Mesothelial cell of epicardium (in vitro differentiated cells): ENCODE data around the gene EDIL3. TPM values are rescaled to one million over a fixed set of nuclear protein-coding genes. Genes with fewer than 3 reads are reported as not detected.

Experiments used
- DNase-seq, 2 experiments: peaks; one replicate each; pipeline ENCODE4 v3.0.0; 2021; ENCODE audit warnings: low spot score in 2 of 2; ENCODE audit not compliant: unreplicated experiment in 2 of 2
- H3K27ac Mint-ChIP-seq: 2 replicates; pipeline ENCODE4 v1.8.0; 2021; ENCODE audit warnings: mixed read lengths
- H3K27me3 Mint-ChIP-seq: 2 replicates; pipeline ENCODE4 v1.8.0; 2021; ENCODE audit warnings: low read depth, mixed read lengths
- H3K36me3 Mint-ChIP-seq: 2 replicates; pipeline ENCODE4 v1.8.0; 2021; ENCODE audit warnings: mixed read lengths
- H3K4me1 Mint-ChIP-seq: 2 replicates; pipeline ENCODE4 v1.8.0; 2021; ENCODE audit warnings: mixed read lengths
- H3K4me3 Mint-ChIP-seq: 2 replicates; pipeline ENCODE4 v1.8.0; 2021; ENCODE audit warnings: mild to moderate bottlenecking, moderate library complexity, mixed read lengths
- H3K9me3 Mint-ChIP-seq: 2 replicates; pipeline ENCODE4 v1.8.0; 2021; ENCODE audit warnings: mixed read lengths
- CTCF ChIP-seq: fragments of 200-600 bp; sonication (generic); IDR thresholded peaks from one replicate; pipeline ENCODE4 v1.5.0; 2021; ENCODE audit warnings: antibody characterized with exemption; ENCODE audit not compliant: unreplicated experiment
- total RNA-seq: library from RNA; stranded (reverse); gene quantifications from 3 replicates; pipeline ENCODE4 v1.2.1, GENCODE V29; 2021

Gene EDIL3
- total RNA-seq, 1 donor from 2014 or later: 51.3 TPM

GRCh38 chr5:84382363-84383295, 2.1 kb downstream of the EDIL3 start:
- Mint-ChIP-seq H3K36me3 (no peaks in the 10 kb centered on the region), H3K27me3 (peaks cover 12% of the 10 kb centered on the region), H3K4me3 (peak overlapping the region; percentile 86), H3K4me1 (peaks cover 36% of the 10 kb centered on the region), H3K9me3 (no peaks in the 10 kb centered on the region), H3K27ac (peak overlapping the region; percentile 87)
- no peak for TF ChIP-seq CTCF
- DNase-seq: peak; percentile 41 to 67

- H3K9me3 Mint-ChIP-seq: no peaks in the 10 kb centered on the region
- H3K4me1 Mint-ChIP-seq: peaks cover 39% of the 10 kb centered on the region
- no peak for DNase-seq
- no peaks in the 10 kb centered on the region for H3K36me3 Mint-ChIP-seq
- TF ChIP-seq CTCF: no peak
- H3K4me3 Mint-ChIP-seq: peak overlapping the region; percentile 86
- H3K27me3 Mint-ChIP-seq: peaks cover 12% of the 10 kb centered on the region
- peak overlapping the region; percentile 87 for H3K27ac Mint-ChIP-seq
Measured at GRCh38 chr5:84381502-84382362, 2.9 kb downstream of the EDIL3 start.

- Mint-ChIP-seq H3K27ac (no peak overlapping the region), H3K36me3 (no peaks in the 10 kb centered on the region), H3K9me3 (no peaks in the 10 kb centered on the region), H3K4me1 (peaks cover 38% of the 10 kb centered on the region), H3K4me3 (no peak overlapping the region), H3K27me3 (no peaks in the 10 kb centered on the region)
- no peak for DNase-seq
- no peak for TF ChIP-seq CTCF
Measured at GRCh38 chr5:84379749-84380148, 4.9 kb downstream of the EDIL3 start.

GRCh38 chr5:84378961-84379360, 5.7 kb downstream of the EDIL3 start:
- peaks cover 40% of the 10 kb centered on the region for H3K4me1 Mint-ChIP-seq
- peak overlapping the region; percentile 60 for H3K27ac Mint-ChIP-seq
- peaks cover under 1% of the 10 kb centered on the region for H3K9me3 Mint-ChIP-seq
- no peak for TF ChIP-seq CTCF
- no peak overlapping the region for H3K4me3 Mint-ChIP-seq
- no peaks in the 10 kb centered on the region for H3K27me3 Mint-ChIP-seq
- peaks cover under 1% of the 10 kb centered on the region for H3K36me3 Mint-ChIP-seq
- no peak for DNase-seq

- H3K4me3 Mint-ChIP-seq: no peak overlapping the region
- H3K36me3 Mint-ChIP-seq: peaks cover 3% of the 10 kb centered on the region
- DNase-seq: no peak
- H3K27me3 Mint-ChIP-seq: no peaks in the 10 kb centered on the region
- TF ChIP-seq CTCF: no peak
- H3K9me3 Mint-ChIP-seq: peaks cover 6% of the 10 kb centered on the region
- H3K4me1 Mint-ChIP-seq: peaks cover 42% of the 10 kb centered on the region
- peak overlapping the region; percentile 68 for H3K27ac Mint-ChIP-seq
Measured at GRCh38 chr5:84378420-84378819, 6.3 kb downstream of the EDIL3 start.
